ENCODE data around the gene PDK2. TPM values are rescaled to one million over a fixed set of nuclear protein-coding genes. Genes with fewer than 3 reads are reported as not detected.
A peak's percentile ranks its signal among the peaks of the same experiment; 100 is the strongest.

The PDK2 gene
- total RNA-seq, 1 donor: 37.8 TPM

- DNase-seq (ENCODE audit: low read depth): peak; percentile 34
- no peak for TF ChIP-seq CTCF (IDR thresholded peaks at IDR 0.05; ENCODE audit: insufficient read depth, low read length)
- H3K4me3 ChIP-seq (ENCODE audit: low read depth, low read length): no peak overlapping the region
These were observed 6.4 kb downstream of the PDK2 start for GRCh38 chr17:50101346-50102163.

- DNase-seq (ENCODE audit: low read depth): no peak
- TF ChIP-seq CTCF (IDR thresholded peaks at IDR 0.05; ENCODE audit: insufficient read depth, low read length): no peak
- no peak overlapping the region for H3K4me3 ChIP-seq (ENCODE audit: low read depth, low read length)
These were observed 7.2 kb downstream of the PDK2 start for GRCh38 chr17:50102164-50102991.

GRCh38 chr17:50103252-50103651 lies 8.1 kb downstream of the PDK2 start:
- H3K4me3 ChIP-seq (ENCODE audit: low read depth, low read length): no peak overlapping the region
- no peak for TF ChIP-seq CTCF (IDR thresholded peaks at IDR 0.05; ENCODE audit: insufficient read depth, low read length)
- no peak for DNase-seq (ENCODE audit: low read depth)

- no peak overlapping the region for H3K4me3 ChIP-seq (ENCODE audit: low read depth, low read length)
- no peak for TF ChIP-seq CTCF (IDR thresholded peaks at IDR 0.05; ENCODE audit: insufficient read depth, low read length)
- no peak for DNase-seq (ENCODE audit: low read depth)
These were observed 8.8 kb downstream of the PDK2 start for GRCh38 chr17:50103941-50104340.

GRCh38 chr17:50105811-50106210 lies 10.7 kb downstream of the PDK2 start:
- H3K4me3 ChIP-seq (ENCODE audit: low read depth, low read length): no peak overlapping the region
- DNase-seq (ENCODE audit: low read depth): no peak
- TF ChIP-seq CTCF (IDR thresholded peaks at IDR 0.05; ENCODE audit: insufficient read depth, low read length): no peak

- DNase-seq (ENCODE audit: low read depth): no peak
- no peak for TF ChIP-seq CTCF (IDR thresholded peaks at IDR 0.05; ENCODE audit: insufficient read depth, low read length)
- no peak overlapping the region for H3K4me3 ChIP-seq (ENCODE audit: low read depth, low read length)
These were observed 11.4 kb downstream of the PDK2 start for GRCh38 chr17:50106393-50107131.

Measured in fibroblast of the aortic adventitia (primary cell).